ENCODE measurements around the gene FGFR1OP2. TPM values are rescaled to one million over a fixed set of nuclear protein-coding genes. Genes with fewer than 3 reads are reported as not detected.

Gene FGFR1OP2
- total and polyA plus RNA-seq, 2 of the 8 experiments (the other 6 are each of a cell fraction or from before 2014, with no cell fraction given), result 8.8 to 34.4 TPM

DNA sequence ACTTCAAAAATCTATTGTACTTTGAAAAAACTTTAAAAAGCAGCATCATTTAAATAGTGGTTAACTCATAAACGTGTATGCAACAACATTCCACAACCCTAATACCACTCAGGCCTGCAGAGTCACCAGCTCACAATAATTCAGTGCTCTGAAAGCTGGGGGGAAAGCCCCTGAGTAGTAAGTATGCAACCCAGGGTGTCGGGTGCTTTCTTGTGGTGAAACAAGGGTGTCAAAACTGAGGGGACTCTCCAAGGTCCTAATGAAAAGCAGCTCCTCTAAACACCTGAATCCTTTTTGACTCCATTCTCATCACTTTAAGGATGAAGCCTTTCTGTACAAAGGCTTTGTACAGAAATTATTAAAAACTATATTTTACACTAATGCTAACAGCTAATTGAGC, 33.7 kb downstream of the FGFR1OP2 start:
- Histone ChIP-seq H3K56ac (replicated peaks; ENCODE audit: insufficient read length, low read depth, low read length) (no peak overlapping the region), H2BK20ac (ENCODE audit: low read length) (no peak overlapping the region), H3K9me3 (ENCODE audit: insufficient read depth in 2 of 2, low read depth in 1 of 2, low read length in 1 of 2) (no peaks in the 10 kb centered on the region), H3K14ac (ENCODE audit: insufficient read length) (no peak overlapping the region), H3K36me3 (ENCODE audit: control insufficient read depth in 2 of 4, insufficient read depth in 4 of 4, low read length in 3 of 4) (peaks cover 5 to 17% (median 10%) of the 10 kb centered on the region in 4 experiments; a peak in 6 of 8 replicates), H3K27ac (ENCODE audit: low read depth, low read length) (no peak overlapping the region), H2BK120ac (replicated peaks; ENCODE audit: low read depth, low read length) (no peak overlapping the region), H2BK5ac (ENCODE audit: low read depth, low read length) (no peak overlapping the region), H4K20me1 (replicated peaks in 1 of 2; ENCODE audit: control insufficient read depth in 1 of 2, insufficient read depth in 2 of 2, low read length in 2 of 2) (no peaks in the 10 kb centered on the region), H2AFZ (ENCODE audit: low read length) (no peak overlapping the region), H3K23ac (ENCODE audit: insufficient read length) (no peak overlapping the region), H2BK12ac (ENCODE audit: low read depth, low read length) (no peak overlapping the region), H3K23me2 (ENCODE audit: low read depth, low read length) (no peaks in the 10 kb centered on the region), H3K79me2 (ENCODE audit: control insufficient read depth in 1 of 2, insufficient read depth in 2 of 2, low read length in 2 of 2) (no peaks in the 10 kb centered on the region), H4K91ac (replicated peaks; ENCODE audit: insufficient read length, low read length) (no peak overlapping the region), H3K27me3 (replicated peaks in 1 of 4; ENCODE audit: control insufficient read depth in 3 of 4, extremely low read depth in 1 of 4, insufficient read depth in 3 of 4, low read length in 3 of 4) (no peaks in the 10 kb centered on the region), H3K4me1 (replicated peaks in 1 of 4; ENCODE audit: control insufficient read depth in 3 of 4, insufficient read depth in 4 of 4, low read length in 3 of 4) (no peaks in the 10 kb centered on the region), H4K5ac (ENCODE audit: insufficient read length, low read depth, low read length) (no peak overlapping the region), H3K4me3 (ENCODE audit: extremely low read depth in 1 of 4, insufficient read depth in 2 of 4, low read depth in 3 of 4, low read length in 4 of 4) (no peak overlapping the region), H3K9ac (replicated peaks in 1 of 4; ENCODE audit: extremely low read depth in 1 of 4, low read depth in 3 of 4, low read length in 3 of 4) (no peak overlapping the region), H3K4ac (replicated peaks; ENCODE audit: insufficient read length, low read depth, low read length) (no peak overlapping the region), H2AK5ac (ENCODE audit: low read depth, low read length) (no peak overlapping the region), H2BK15ac (ENCODE audit: low read length) (no peak overlapping the region), H3K79me1 (ENCODE audit: low read depth, low read length) (no peaks in the 10 kb centered on the region), H4K8ac (ENCODE audit: extremely low read depth, insufficient read depth, low read length) (no peak overlapping the region), H3K18ac (ENCODE audit: extremely low read depth, low read length) (no peak overlapping the region), H3K4me2 (ENCODE audit: insufficient read depth in 1 of 2, low read depth in 2 of 2, low read length in 2 of 2) (no peak overlapping the region)
- ChIA-PET POLR2A (ENCODE audit: partially characterized antibody) (interaction anchor here (1.0 kb wide), 1 partner anchor 214 kb away, joined by 3 read pairs; no protein-coding TSS in a partner anchor), CTCF (ENCODE audit: partially characterized antibody) (interaction anchor here (1.0 kb wide), 1 partner anchor 334 kb away, joined by 6 read pairs; no protein-coding TSS in a partner anchor)
- FAIRE-seq (no peak), DNase-seq (ENCODE audit: low read depth in 1 of 2, low spot score in 2 of 2) (no peak)
- 93% methylated on average over 2 of the region's 2 CpGs; no CpG with 5 or more reads in 1 of the 2 experiments for WGBS, 2 experiments (ENCODE audit: extremely low coverage in 1 of 2, insufficient coverage in 1 of 2, insufficient read length in 1 of 2, insufficient replicate concordance in 2 of 2, low coverage in 1 of 2, low lambda C conversion rate in 2 of 2, missing lambda C conversion rate in 1 of 2)
- TF ChIP-seq, protein P1, sequence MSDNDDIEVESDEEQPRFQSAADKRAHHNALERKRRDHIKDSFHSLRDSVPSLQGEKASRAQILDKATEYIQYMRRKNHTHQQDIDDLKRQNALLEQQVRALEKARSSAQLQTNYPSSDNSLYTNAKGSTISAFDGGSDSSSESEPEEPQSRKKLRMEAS (IDR thresholded peaks at IDR 0.05), result no peak
- TF ChIP-seq NRF1 (IDR thresholded peaks at IDR 0.05; ENCODE audit: low read depth, low read length) (no peak), SRF (IDR thresholded peaks at IDR 0.05; ENCODE audit: low read depth, low read length) (no peak), ASH2L (IDR thresholded peaks at IDR 0.05; ENCODE audit: low read length) (no peak), JUND (IDR thresholded peaks at IDR 0.05; ENCODE audit: low read length) (no peak), KDM5A (IDR thresholded peaks at IDR 0.05; ENCODE audit: low read length) (no peak), SAP30 (IDR thresholded peaks at IDR 0.05; ENCODE audit: insufficient read depth, insufficient replicate concordance, low read length) (no peak), SIRT6 (IDR thresholded peaks at IDR 0.05; ENCODE audit: low read length) (no peak)
- TF ChIP-seq, protein P2, sequence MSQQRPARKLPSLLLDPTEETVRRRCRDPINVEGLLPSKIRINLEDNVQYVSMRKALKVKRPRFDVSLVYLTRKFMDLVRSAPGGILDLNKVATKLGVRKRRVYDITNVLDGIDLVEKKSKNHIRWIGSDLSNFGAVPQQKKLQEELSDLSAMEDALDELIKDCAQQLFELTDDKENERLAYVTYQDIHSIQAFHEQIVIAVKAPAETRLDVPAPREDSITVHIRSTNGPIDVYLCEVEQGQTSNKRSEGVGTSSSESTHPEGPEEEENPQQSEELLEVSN (IDR thresholded peaks at IDR 0.05), result no peak
